A673 (cell line): Measurements from ENCODE around the gene FGF1.

Experiments used
- EZH2 ChIP-seq: fragments of 200-600 bp; sonication (generic); IDR thresholded peaks from 2 replicates; pipeline ENCODE4 v1.6.1; 2017; ENCODE audit warnings: borderline replicate concordance, low read depth, mild to moderate bottlenecking, mixed read lengths, antibody characterized with exemption, low read length; ENCODE audit not compliant: poor library complexity, severe bottlenecking
- TF ChIP-seq, protein P1 (sequence below): fragments of 300-800, 200-600 bp; sonication (generic); conservative IDR thresholded peaks from 2 replicates; pipeline ENCODE4 v1.5.1; 2017; ENCODE audit warnings: low read depth, mild to moderate bottlenecking, antibody characterized with exemption, low read length, moderate library complexity, mixed read lengths

GRCh38 chr5:142689081-142689480, 3.2 kb upstream of the FGF1 start:
- TF ChIP-seq, protein P1, sequence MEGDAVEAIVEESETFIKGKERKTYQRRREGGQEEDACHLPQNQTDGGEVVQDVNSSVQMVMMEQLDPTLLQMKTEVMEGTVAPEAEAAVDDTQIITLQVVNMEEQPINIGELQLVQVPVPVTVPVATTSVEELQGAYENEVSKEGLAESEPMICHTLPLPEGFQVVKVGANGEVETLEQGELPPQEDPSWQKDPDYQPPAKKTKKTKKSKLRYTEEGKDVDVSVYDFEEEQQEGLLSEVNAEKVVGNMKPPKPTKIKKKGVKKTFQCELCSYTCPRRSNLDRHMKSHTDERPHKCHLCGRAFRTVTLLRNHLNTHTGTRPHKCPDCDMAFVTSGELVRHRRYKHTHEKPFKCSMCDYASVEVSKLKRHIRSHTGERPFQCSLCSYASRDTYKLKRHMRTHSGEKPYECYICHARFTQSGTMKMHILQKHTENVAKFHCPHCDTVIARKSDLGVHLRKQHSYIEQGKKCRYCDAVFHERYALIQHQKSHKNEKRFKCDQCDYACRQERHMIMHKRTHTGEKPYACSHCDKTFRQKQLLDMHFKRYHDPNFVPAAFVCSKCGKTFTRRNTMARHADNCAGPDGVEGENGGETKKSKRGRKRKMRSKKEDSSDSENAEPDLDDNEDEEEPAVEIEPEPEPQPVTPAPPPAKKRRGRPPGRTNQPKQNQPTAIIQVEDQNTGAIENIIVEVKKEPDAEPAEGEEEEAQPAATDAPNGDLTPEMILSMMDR: no peak
- no peak for TF ChIP-seq EZH2
